Right cardiac atrium (tissue), 5 donors: ENCODE measurements around the gene FXYD7. TPM values are rescaled to one million over a fixed set of nuclear protein-coding genes. Genes with fewer than 3 reads are reported as not detected.
"Not testable (repeated sequence)": the region's sequence is repeated elsewhere in the genome, so short reads cannot be mapped to it uniquely, and the experiment has no call there.

Source experiments
- ATAC-seq, 2 donors: fragments of 200-7000 bp; cut with Tn5 transposase; one replicate each; pipeline versions ENCODE4 v1.8.0 to v1.9.1; 2020; ENCODE audit warnings: moderate library complexity in 2 of 2, mild to moderate bottlenecking in 1 of 2
- DNase-seq, 3 donors: peaks; one replicate each; pipeline ENCODE4 v3.0.0-alpha.2; 2020
- H3K27ac ChIP-seq: one replicate; pipeline ENCODE4 v1.5.1; 2013; ENCODE audit warnings: mild to moderate bottlenecking, low read length, control low read depth, moderate library complexity
- H3K27me3 ChIP-seq: one replicate; pipeline ENCODE4 v1.6.1; 2013; ENCODE audit not compliant: control insufficient read depth, insufficient read depth
- H3K4me1 ChIP-seq: one replicate; pipeline ENCODE4 v1.6.1; 2013; ENCODE audit warnings: low read length; ENCODE audit not compliant: control insufficient read depth, insufficient read depth
- H3K4me3 ChIP-seq: one replicate; pipeline ENCODE4 v1.5.1; 2013; ENCODE audit warnings: low read length, control low read depth
- H3K9me3 ChIP-seq: one replicate; pipeline ENCODE4 v1.6.1; 2013; ENCODE audit warnings: low read length; ENCODE audit not compliant: control insufficient read depth
- WGBS: extraction: QIAGEN DNeasy Blood & Tissue Kit; methylation state at CpG from one replicate; pipeline ENCODE4 v1.1.7; 2013; 5-methylcytosine and 5-hydroxymethylcytosine counted together
- intact Hi-C, 4 donors: fragments of 100-400 bp; cut with DNase I; formaldehyde crosslinking; loops; one replicate each; pipeline versions ENCODE4 v1.11.0 to v1.14.0; 2022 to 2023
- polyA plus RNA-seq: library from polyadenylated mRNA; stranded (reverse); fragments of 200-250 nt; gene quantifications from one replicate; pipeline ENCODE4 v1.2.3, GENCODE V29; 2013
- total RNA-seq, 4 donors: library from RNA; stranded (reverse); fragmentation: NEBNext Ultra II Directional; extraction: Animal tissue kit (Norgen Biotek cat#: 25700); gene quantifications; one replicate each; pipeline ENCODE4 v1.2.1, GENCODE V29; 2021
- donor health status: healthy with polysubstance abuse.
- donor health status: DM: no; HTN: yes; CAD: no.
- donor health status: DM: no; HTN: no; CAD: no.
- donor health status: DM: no; HTN: yes; CAD: no; lungs with severe emphysema.
- donor health status: DM: yes; HTN: yes; CAD: no.

FXYD7 gene
- total and polyA plus RNA-seq, 5 donors: 0.25 to 0.40 TPM; not detected in 3

- Histone ChIP-seq H3K27me3 (no peaks in the 10 kb centered on the region), H3K27ac (no peak overlapping the region), H3K4me3 (no peak overlapping the region), H3K4me1 (no peaks in the 10 kb centered on the region), H3K9me3 (no peaks in the 10 kb centered on the region)
- 70% methylated on average over 9 of the region's 9 CpGs for WGBS
- DNase-seq: no peak
- intact Hi-C loops: no loop called here
- ATAC-seq: no peak
Observed at GRCh38 chr19:35194012-35194984, 51.2 kb downstream of the FXYD7 start.

DNA sequence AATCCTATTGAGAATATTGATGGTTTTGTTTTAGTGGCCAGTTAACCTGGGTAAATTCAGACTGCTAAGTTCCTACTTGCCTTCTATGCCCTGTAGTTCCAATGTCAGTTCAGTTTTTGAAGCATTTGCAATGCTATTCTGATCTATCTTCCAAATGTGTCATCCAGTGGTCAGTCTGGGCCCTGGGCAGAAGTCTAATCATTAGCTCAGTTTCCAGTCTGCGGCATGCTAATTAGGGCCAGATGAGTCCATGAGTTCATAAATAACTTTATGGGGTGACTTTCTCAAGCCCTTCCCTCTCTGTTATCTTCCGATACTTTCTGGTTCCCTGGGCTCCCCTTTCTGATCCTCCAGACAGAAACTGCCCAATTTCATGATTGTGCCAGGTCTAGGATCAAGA lies 52.8 kb downstream of the FXYD7 start:
- Histone ChIP-seq H3K4me3 (no peak overlapping the region), H3K27ac (no peak overlapping the region), H3K27me3 (no peaks in the 10 kb centered on the region), H3K4me1 (no peaks in the 10 kb centered on the region), H3K9me3 (no peaks in the 10 kb centered on the region)
- intact Hi-C loops: no loop called here
- WGBS: 61% methylated on average over 2 of the region's 2 CpGs
- ATAC-seq: no peak
- DNase-seq: no peak

GRCh38 chr19:35196861-35197260 lies 53.8 kb downstream of the FXYD7 start:
- H3K4me3 ChIP-seq, intact Hi-C loops, H3K27ac ChIP-seq, H3K9me3 ChIP-seq, DNase-seq, H3K27me3 ChIP-seq, H3K4me1 ChIP-seq, ATAC-seq: not testable (repeated sequence)
- WGBS: 77% methylated on average over 6 of the region's 6 CpGs

DNA sequence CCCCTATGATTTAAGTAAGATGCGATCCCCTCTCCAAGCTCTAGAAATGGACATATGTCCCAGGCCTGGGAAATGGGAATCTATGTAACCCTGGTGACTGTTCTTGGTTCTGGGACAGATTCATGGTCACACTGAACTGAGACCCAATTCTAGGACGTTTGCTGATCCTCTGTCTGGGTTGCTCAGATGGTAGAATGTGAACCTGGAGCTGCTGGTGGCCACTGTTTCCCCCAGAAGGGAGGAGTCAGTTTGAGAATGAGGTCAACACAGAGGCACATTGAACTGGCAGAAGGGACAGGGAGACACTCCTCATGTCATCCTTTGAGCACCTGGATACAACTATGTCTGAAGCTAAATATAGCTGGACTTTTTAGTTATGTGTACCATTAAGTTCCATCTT lies 56.4 kb downstream of the FXYD7 start:
- Histone ChIP-seq H3K27me3 (no peaks in the 10 kb centered on the region), H3K9me3 (no peaks in the 10 kb centered on the region), H3K27ac (no peak overlapping the region), H3K4me3 (no peak overlapping the region), H3K4me1 (no peaks in the 10 kb centered on the region)
- intact Hi-C loops: no loop called here
- DNase-seq (no peak), ATAC-seq (no peak)
- 70% methylated on average over 2 of the region's 2 CpGs for WGBS

DNA sequence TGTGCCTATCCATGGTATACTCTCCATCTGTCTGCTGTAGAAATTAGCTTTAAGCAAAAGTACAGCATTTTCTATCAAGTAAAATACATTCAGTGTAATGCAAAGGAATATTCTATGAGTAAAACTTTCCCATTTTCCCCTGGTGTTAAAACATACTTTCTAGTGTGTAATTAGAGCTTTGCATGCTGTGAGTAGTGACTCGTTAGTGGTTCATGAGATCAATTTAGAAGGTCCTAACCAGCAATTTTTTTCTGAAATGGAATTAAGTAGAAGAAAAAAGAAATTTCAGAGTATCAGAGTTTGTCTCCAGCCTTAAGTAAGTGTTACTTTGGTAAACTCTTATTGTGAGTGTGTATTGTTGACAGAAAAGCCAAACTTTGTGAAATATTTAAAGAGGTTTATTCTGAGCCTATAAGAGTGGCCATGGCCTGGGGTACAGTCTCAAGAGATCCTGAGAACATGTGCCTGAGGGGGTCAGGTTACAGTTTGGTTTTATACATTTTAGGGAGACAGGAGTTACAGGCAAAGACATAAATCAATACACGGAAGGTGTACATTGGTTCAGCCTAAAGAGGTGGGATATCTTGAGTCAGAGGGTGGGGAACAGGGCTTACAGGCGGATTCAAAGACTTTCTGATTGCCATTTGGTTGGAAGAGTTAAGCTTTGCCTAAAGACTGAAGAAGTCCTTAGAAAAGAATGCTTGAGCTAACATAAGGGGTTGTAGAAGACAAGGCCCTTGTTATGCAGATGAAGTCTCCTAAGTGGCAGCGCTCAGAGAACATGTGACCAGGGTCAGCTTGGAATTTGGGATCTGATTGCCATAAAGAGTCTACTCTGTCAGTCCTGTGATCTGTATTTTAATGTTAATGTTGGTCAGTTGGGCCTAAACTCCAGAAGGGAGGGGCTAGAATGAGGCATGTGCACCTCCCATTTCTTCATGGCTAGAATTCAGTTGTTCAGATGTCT lies 60.0 kb downstream of the FXYD7 start:
- ATAC-seq (no peak), DNase-seq (no peak)
- WGBS: 86% methylated on average over 4 of the region's 4 CpGs
- no peaks in the 10 kb centered on the region for H3K4me1 ChIP-seq
- H3K27me3 ChIP-seq: no peaks in the 10 kb centered on the region
- intact Hi-C loops: no loop called here
- no peak overlapping the region for H3K4me3 ChIP-seq
- no peak overlapping the region for H3K27ac ChIP-seq
- H3K9me3 ChIP-seq: no peaks in the 10 kb centered on the region

Other genes with a start within 250 kb of the FXYD7 start
- gene ZNF30, start 216.4 kb upstream of the FXYD7 start, total RNA-seq: 1 to 10 TPM; 1.4 to 3.4 (median 3.1) TPM
- 1.8 TPM for gene ZNF30, start 216.4 kb upstream of the FXYD7 start, polyA plus RNA-seq
- gene ZNF792, start 179.0 kb upstream of the FXYD7 start, total RNA-seq: 1 to 10 TPM; 3.3 to 5.1 (median 4.3) TPM
- gene ZNF792, start 179.0 kb upstream of the FXYD7 start, polyA plus RNA-seq: 1.1 TPM
- gene GRAMD1A, start 142.9 kb upstream of the FXYD7 start, total RNA-seq: 10 to 100 TPM; 27.9 to 37.4 (median 32.7) TPM
- 32.0 TPM for gene GRAMD1A, start 142.9 kb upstream of the FXYD7 start, polyA plus RNA-seq
- gene SCN1B, start 112.8 kb upstream of the FXYD7 start, total RNA-seq: 100 to 1,000 TPM in 1 of 4 donors, 10 to 100 TPM in 3; 74.3 to 134 (median 87.1) TPM
- 89.1 TPM for gene SCN1B, start 112.8 kb upstream of the FXYD7 start, polyA plus RNA-seq
- gene HPN, start 101.5 kb upstream of the FXYD7 start, total RNA-seq: 1 to 10 TPM; 3.9 to 7.0 (median 5.0) TPM
- gene HPN, start 101.5 kb upstream of the FXYD7 start, polyA plus RNA-seq: 1.5 TPM
- gene FXYD3, start 27.4 kb upstream of the FXYD7 start, total RNA-seq: 1 to 10 TPM; 2.2 to 5.7 (median 4.3) TPM
- gene FXYD3, start 27.4 kb upstream of the FXYD7 start, polyA plus RNA-seq: 5.2 TPM
- 10 to 100 TPM; 25.0 to 40.9 (median 32.5) TPM for gene LGI4, start 8.2 kb upstream of the FXYD7 start, total RNA-seq
- 35.6 TPM for gene LGI4, start 8.2 kb upstream of the FXYD7 start, polyA plus RNA-seq
- gene FXYD1, start 4.4 kb upstream of the FXYD7 start, total RNA-seq: 100 to 1,000 TPM; 441 to 544 (median 499) TPM
- gene FXYD1, start 4.4 kb upstream of the FXYD7 start, polyA plus RNA-seq: 289 TPM
- gene FXYD5, start 11.5 kb downstream of the FXYD7 start, total RNA-seq: 10 to 100 TPM; 22.5 to 46.3 (median 31.0) TPM
- 31.8 TPM for gene FXYD5, start 11.5 kb downstream of the FXYD7 start, polyA plus RNA-seq
- gene FAM187B, start 85.5 kb downstream of the FXYD7 start, total RNA-seq: not detected
- gene FAM187B, start 85.5 kb downstream of the FXYD7 start, polyA plus RNA-seq: not detected
- gene LSR, start 105.7 kb downstream of the FXYD7 start, total RNA-seq: 1 to 10 TPM; 4.6 to 8.9 (median 4.8) TPM
- gene LSR, start 105.7 kb downstream of the FXYD7 start, polyA plus RNA-seq: 5.0 TPM
- 100 to 1,000 TPM; 182 to 270 (median 239) TPM for gene USF2, start 125.7 kb downstream of the FXYD7 start, total RNA-seq
- gene USF2, start 125.7 kb downstream of the FXYD7 start, polyA plus RNA-seq: 332 TPM
- gene HAMP, start 139.3 kb downstream of the FXYD7 start, total RNA-seq: 100 to 1,000 TPM; 164 to 286 (median 230) TPM
- gene HAMP, start 139.3 kb downstream of the FXYD7 start, polyA plus RNA-seq: 406 TPM
- gene MAG, start 148.9 kb downstream of the FXYD7 start, total RNA-seq: not detected
- gene MAG, start 148.9 kb downstream of the FXYD7 start, polyA plus RNA-seq: 1.3 TPM
- gene CD22, start 185.9 kb downstream of the FXYD7 start, total RNA-seq: under 1 TPM; 0.54 to 0.80 (median 0.72) TPM
- 0.20 TPM for gene CD22, start 185.9 kb downstream of the FXYD7 start, polyA plus RNA-seq
- not detected for gene FFAR1, start 204.6 kb downstream of the FXYD7 start, total RNA-seq
- not detected for gene FFAR1, start 204.6 kb downstream of the FXYD7 start, polyA plus RNA-seq
- under 1 TPM in 1 of 4 donors, not detected in 3; 0.31 TPM for gene FFAR3, start 215.2 kb downstream of the FXYD7 start, total RNA-seq
- gene FFAR3, start 215.2 kb downstream of the FXYD7 start, polyA plus RNA-seq: 0.05 TPM
- not detected for gene GPR42, start 227.8 kb downstream of the FXYD7 start, total RNA-seq
- not detected for gene GPR42, start 227.8 kb downstream of the FXYD7 start, polyA plus RNA-seq